WERI-Rb-1 (cell line): ENCODE data around the gene PRKAG2.

Experiments used
- DNase-seq: peaks from one replicate; pipeline ENCODE4 v3.0.0-alpha.2; 2020
- H3K27ac ChIP-seq: fragments of 250-450 bp; sonication (Bioruptor Pico); 2 replicates; pipeline ENCODE4 v1.5.1; 2020; ENCODE audit warnings: mild to moderate bottlenecking, moderate library complexity
- H3K27me3 ChIP-seq: fragments of 250-450 bp; sonication (Bioruptor Pico); 2 replicates; pipeline ENCODE4 v1.5.1; 2021; ENCODE audit warnings: mild to moderate bottlenecking, low read depth, moderate library complexity; ENCODE audit not compliant: insufficient read depth, severe bottlenecking
- H3K36me3 ChIP-seq: fragments of 250-450 bp; sonication (Bioruptor Pico); 2 replicates; pipeline ENCODE4 v1.5.1; 2020; ENCODE audit warnings: mild to moderate bottlenecking, moderate library complexity
- H3K4me3 ChIP-seq: 2 replicates; pipeline ENCODE4 v1.5.1; 2011; ENCODE audit warnings: low read depth, mild to moderate bottlenecking, control low read depth, low read length
- H3K9me3 ChIP-seq: fragments of 250-450 bp; sonication (Bioruptor Pico); 2 replicates; pipeline ENCODE4 v1.5.1; 2021; ENCODE audit warnings: mild to moderate bottlenecking, moderate library complexity; ENCODE audit not compliant: severe bottlenecking
- TF ChIP-seq, protein P1 (sequence below): IDR thresholded peaks from 2 replicates; pipeline ENCODE4 v1.5.1; 2011; ENCODE audit warnings: low read depth, mild to moderate bottlenecking, control low read depth, inconsistent platforms, low read length

Gene PRKAG2

GRCh38 chr7:151789380-151789947 is 87.5 kb downstream of the PRKAG2 start:
- Histone ChIP-seq H3K36me3 (no peaks in the 10 kb centered on the region), H3K4me3 (no peak overlapping the region), H3K27me3 (no peaks in the 10 kb centered on the region), H3K9me3 (no peaks in the 10 kb centered on the region), H3K27ac (no peak overlapping the region)
- TF ChIP-seq, protein P1, sequence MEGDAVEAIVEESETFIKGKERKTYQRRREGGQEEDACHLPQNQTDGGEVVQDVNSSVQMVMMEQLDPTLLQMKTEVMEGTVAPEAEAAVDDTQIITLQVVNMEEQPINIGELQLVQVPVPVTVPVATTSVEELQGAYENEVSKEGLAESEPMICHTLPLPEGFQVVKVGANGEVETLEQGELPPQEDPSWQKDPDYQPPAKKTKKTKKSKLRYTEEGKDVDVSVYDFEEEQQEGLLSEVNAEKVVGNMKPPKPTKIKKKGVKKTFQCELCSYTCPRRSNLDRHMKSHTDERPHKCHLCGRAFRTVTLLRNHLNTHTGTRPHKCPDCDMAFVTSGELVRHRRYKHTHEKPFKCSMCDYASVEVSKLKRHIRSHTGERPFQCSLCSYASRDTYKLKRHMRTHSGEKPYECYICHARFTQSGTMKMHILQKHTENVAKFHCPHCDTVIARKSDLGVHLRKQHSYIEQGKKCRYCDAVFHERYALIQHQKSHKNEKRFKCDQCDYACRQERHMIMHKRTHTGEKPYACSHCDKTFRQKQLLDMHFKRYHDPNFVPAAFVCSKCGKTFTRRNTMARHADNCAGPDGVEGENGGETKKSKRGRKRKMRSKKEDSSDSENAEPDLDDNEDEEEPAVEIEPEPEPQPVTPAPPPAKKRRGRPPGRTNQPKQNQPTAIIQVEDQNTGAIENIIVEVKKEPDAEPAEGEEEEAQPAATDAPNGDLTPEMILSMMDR, result no peak
- no peak for DNase-seq

DNA sequence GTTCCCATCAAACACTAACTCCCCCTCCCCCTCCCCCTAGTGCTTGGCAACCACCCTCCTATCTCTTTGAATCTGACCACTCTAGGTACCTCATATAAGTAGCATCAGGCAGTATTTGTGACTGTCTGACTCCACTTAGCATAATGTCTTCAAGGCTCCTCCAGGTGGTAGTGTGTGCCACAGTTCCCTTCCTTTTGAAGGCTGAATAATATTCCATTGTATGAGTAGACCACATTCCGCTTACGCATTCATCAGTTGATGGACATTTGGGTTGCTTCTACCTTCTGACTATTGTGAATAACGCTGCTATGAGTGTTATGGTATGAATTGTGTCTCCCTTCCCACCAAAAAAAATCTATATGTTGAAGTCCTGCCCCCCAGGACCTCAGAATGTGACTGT is 89.6 kb downstream of the PRKAG2 start:
- H3K36me3 ChIP-seq, result no peaks in the 10 kb centered on the region
- no peaks in the 10 kb centered on the region for H3K9me3 ChIP-seq
- TF ChIP-seq, protein P1, result no peak
- no peak overlapping the region for H3K4me3 ChIP-seq
- no peaks in the 10 kb centered on the region for H3K27me3 ChIP-seq
- H3K27ac ChIP-seq, result no peak overlapping the region
- DNase-seq, result no peak

- Histone ChIP-seq H3K4me3 (no peak overlapping the region), H3K36me3 (no peaks in the 10 kb centered on the region), H3K9me3 (no peaks in the 10 kb centered on the region), H3K27me3 (no peaks in the 10 kb centered on the region), H3K27ac (no peak overlapping the region)
- no peak for DNase-seq
- TF ChIP-seq, protein P1, result no peak
Measured at GRCh38 chr7:151786936-151787335, 90.0 kb downstream of the PRKAG2 start.

GRCh38 chr7:151786241-151786640 is 90.7 kb downstream of the PRKAG2 start:
- DNase-seq, result no peak
- H3K4me3 ChIP-seq, result no peak overlapping the region
- no peaks in the 10 kb centered on the region for H3K9me3 ChIP-seq
- no peaks in the 10 kb centered on the region for H3K27me3 ChIP-seq
- H3K27ac ChIP-seq, result no peak overlapping the region
- no peaks in the 10 kb centered on the region for H3K36me3 ChIP-seq
- TF ChIP-seq, protein P1, result no peak

DNA sequence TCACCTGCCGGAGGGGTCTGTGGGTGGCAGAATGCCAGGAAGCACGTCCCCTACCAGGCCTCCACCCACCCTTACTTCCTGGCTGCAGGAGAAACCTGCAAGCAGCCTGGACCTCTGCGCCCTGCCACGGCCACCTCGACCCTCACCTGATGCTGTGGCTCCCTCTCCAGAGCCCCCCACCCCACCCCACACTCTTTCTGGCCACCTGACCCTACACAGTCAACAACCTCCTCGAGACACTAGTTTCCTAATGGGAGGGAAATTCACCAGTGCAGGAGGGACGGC is 91.3 kb downstream of the PRKAG2 start:
- no peak for DNase-seq
- Histone ChIP-seq H3K4me3 (no peak overlapping the region), H3K27ac (no peak overlapping the region), H3K9me3 (no peaks in the 10 kb centered on the region), H3K27me3 (no peaks in the 10 kb centered on the region), H3K36me3 (no peaks in the 10 kb centered on the region)
- TF ChIP-seq, protein P1, result no peak
